Activated naive CD4-positive, alpha-beta T cell treated with anti-CD3 and anti-CD28 coated beads, Interleukin-2, amount 10 ng/mL, durations not matched to agents 7 days and 5 days (primary cell): Measurements from ENCODE around the gene CHTF8.
A peak's percentile ranks its signal among the peaks of the same experiment; 100 is the strongest.

Experiments used
- CTCF ChIA-PET: fragments of 350-600 bp; sonication (Branson Sonifier 250); formaldehyde crosslinking; loops from one replicate; lab custom pipeline; 2021; ENCODE audit warnings: antibody characterized with exemption; lab: Charles Lee
- DNase-seq: peaks from one replicate; pipeline ENCODE4 v3.0.0-alpha.2; 2020
- H3K27ac Mint-ChIP-seq: one replicate; pipeline ENCODE4 v1.8.0; 2021; ENCODE audit warnings: mild to moderate bottlenecking, moderate library complexity, mixed read lengths
- H3K27me3 Mint-ChIP-seq: one replicate; pipeline ENCODE4 v1.8.0; 2021; ENCODE audit warnings: mild to moderate bottlenecking, mixed read lengths
- H3K36me3 Mint-ChIP-seq: one replicate; pipeline ENCODE4 v1.8.0; 2021; ENCODE audit warnings: mixed read lengths
- H3K4me1 Mint-ChIP-seq: one replicate; pipeline ENCODE4 v1.8.0; 2021; ENCODE audit warnings: mixed read lengths
- H3K4me3 Mint-ChIP-seq: one replicate; pipeline ENCODE4 v1.8.0; 2021; ENCODE audit warnings: mild to moderate bottlenecking, moderate library complexity, mixed read lengths
- H3K9me3 Mint-ChIP-seq: one replicate; pipeline ENCODE4 v1.8.0; 2021; ENCODE audit warnings: mixed read lengths

The CHTF8 gene

DNA sequence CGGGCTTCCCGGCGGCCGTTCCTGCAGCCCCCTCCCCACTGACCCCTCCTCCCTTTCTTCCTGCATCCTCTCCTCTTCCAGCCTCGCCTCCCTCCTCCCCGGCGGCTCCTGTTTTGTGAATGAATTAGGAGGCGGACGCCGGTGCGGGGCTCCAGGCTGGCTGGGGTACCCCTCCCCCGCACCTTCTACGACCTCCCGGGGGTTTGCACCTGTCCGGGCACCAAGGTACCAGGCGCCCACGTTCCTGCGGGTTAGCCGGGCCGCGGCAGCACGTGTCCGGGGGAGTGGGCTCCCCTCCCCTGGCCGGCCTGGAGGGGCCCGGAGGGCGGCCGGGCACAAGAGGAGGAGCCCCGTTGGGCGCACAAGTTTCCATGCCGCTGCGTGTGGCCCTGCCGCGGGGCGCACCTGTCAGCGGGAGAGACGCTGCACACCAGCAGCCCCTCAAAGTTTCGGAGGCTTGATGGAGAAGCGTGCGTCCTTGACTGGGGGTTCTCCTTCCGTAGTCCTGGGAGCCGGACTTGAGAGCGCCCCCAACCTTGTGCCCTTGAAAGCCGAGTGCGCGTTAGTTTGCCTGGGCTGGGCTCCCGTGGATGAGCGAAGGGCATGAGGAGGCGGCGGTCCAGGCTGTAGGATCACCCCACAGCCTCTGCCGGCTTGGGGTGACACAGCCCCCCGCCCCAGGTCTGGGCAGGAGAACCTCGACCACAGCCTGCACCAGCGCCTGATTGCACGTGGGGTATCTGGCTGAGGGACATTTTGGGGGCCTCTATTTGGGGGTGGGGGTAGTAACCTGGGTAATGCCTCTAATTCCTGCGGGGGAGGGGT, 25.7 kb downstream of the CHTF8 start:
- H3K27ac Mint-ChIP-seq = no peak overlapping the region
- H3K27me3 Mint-ChIP-seq = peaks cover 75% of the 10 kb centered on the region
- CTCF ChIA-PET = interaction anchor here (0.5 to 1.5 kb wide), 4 partner anchors 12 to 257 kb away, joined by 3 to 7 read pairs (median 4); no protein-coding TSS in a partner anchor
- H3K4me1 Mint-ChIP-seq = peaks cover 20% of the 10 kb centered on the region
- peak overlapping the region; percentile 52 for H3K4me3 Mint-ChIP-seq
- no peaks in the 10 kb centered on the region for H3K9me3 Mint-ChIP-seq
- peak; percentile 31 for DNase-seq
- H3K36me3 Mint-ChIP-seq = peaks cover 4% of the 10 kb centered on the region

DNA sequence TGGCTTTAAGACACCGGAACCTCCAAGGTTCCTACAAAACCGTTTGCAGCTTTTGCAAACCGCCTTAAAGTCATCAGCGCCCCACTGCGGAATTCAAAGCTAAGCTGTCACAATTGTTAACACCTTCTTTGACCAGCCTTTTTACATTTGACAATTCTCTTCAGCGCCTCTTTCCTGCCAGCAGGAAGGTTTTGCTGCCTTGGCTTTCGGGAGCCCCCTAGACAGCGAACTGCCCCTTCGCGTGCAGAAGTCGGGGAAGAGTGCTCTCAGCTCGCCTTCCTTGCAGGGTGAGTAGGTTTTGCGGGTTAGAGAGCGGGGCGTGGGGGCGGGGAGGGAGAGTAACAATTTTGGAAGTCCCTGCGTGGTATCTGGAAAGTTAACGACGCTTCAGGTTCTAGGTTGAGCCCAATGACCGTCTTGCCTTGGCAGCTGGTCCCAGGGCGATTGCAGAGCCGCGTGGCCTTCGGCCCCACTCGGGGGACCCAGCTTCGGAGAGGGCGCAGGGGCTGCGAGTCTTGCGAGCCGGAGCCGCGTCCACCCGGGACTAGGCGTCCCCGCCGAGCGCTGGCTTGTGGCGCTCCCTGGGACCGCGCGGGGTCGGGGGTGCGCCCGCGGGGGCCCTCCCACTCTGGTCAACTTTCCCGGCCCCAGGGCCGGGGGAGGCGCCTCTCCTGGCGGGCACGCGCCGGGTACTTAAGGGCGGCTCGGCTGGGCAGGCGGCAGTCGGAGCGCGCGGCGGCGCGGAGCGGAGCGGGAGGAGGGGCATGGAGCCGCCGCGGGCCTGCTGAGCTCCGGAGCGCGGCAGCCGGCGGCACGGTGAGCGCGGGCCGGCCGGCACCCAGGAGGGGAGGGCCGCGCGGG, 26.7 kb downstream of the CHTF8 start, which contains the start of gene HAS3:
HAS3 (plus strand) TSS at position 153 of the 861 bp plus-strand sequence. CDS start 3,743 bp downstream, outside the sequence.
- Mint-ChIP-seq H3K4me3 (peak within 1 kb of the TSS; percentile 81), H3K27me3 (peaks cover 79% of the 10 kb centered on the region), H3K27ac (no peak within 1 kb of the TSS), H3K4me1 (peaks cover 20% of the 10 kb centered on the region), H3K36me3 (peaks cover 3% of the 10 kb centered on the region), H3K9me3 (no peaks in the 10 kb centered on the region)
- CTCF ChIA-PET = interaction anchor here (1.0 to 1.7 kb wide), 9 partner anchors 8 to 578 kb away, joined by 3 to 12 read pairs (median 3); no protein-coding TSS in a partner anchor
- peak; percentile 57 for DNase-seq

- Mint-ChIP-seq H3K4me3 (no peak overlapping the region), H3K27me3 (peaks cover 45% of the 10 kb centered on the region), H3K9me3 (no peaks in the 10 kb centered on the region), H3K4me1 (peaks cover 1% of the 10 kb centered on the region), H3K27ac (no peak overlapping the region), H3K36me3 (no peaks in the 10 kb centered on the region)
- CTCF ChIA-PET = interaction anchor here (1.1 to 1.2 kb wide), 2 partner anchors 11 to 14 kb away, joined by 3 read pairs; no protein-coding TSS in a partner anchor
- DNase-seq = no peak
These were observed 32.2 kb downstream of the CHTF8 start for GRCh38 chr16:69100071-69100691.

- no peak for DNase-seq
- CTCF ChIA-PET = no interaction called here
- H3K9me3 Mint-ChIP-seq = no peaks in the 10 kb centered on the region
- H3K27me3 Mint-ChIP-seq = peaks cover 2% of the 10 kb centered on the region
- H3K27ac Mint-ChIP-seq = no peak overlapping the region
- no peak overlapping the region for H3K4me3 Mint-ChIP-seq
- H3K4me1 Mint-ChIP-seq = no peaks in the 10 kb centered on the region
- H3K36me3 Mint-ChIP-seq = no peaks in the 10 kb centered on the region
These were observed 37.2 kb downstream of the CHTF8 start for GRCh38 chr16:69095193-69095592.

GRCh38 chr16:69094501-69094900, 37.9 kb downstream of the CHTF8 start:
- Mint-ChIP-seq H3K4me1 (no peaks in the 10 kb centered on the region), H3K27ac (no peak overlapping the region), H3K36me3 (no peaks in the 10 kb centered on the region), H3K27me3 (no peaks in the 10 kb centered on the region), H3K4me3 (no peak overlapping the region), H3K9me3 (no peaks in the 10 kb centered on the region)
- DNase-seq = no peak
- CTCF ChIA-PET = interaction anchor here (0.9 kb wide), 1 partner anchor 20 kb away, joined by 3 read pairs; no protein-coding TSS in a partner anchor

- Mint-ChIP-seq H3K36me3 (no peaks in the 10 kb centered on the region), H3K27ac (no peak overlapping the region), H3K4me1 (no peaks in the 10 kb centered on the region), H3K27me3 (no peaks in the 10 kb centered on the region), H3K4me3 (no peak overlapping the region), H3K9me3 (no peaks in the 10 kb centered on the region)
- DNase-seq = no peak
- CTCF ChIA-PET = interaction anchor here (0.9 to 1.9 kb wide), 2 partner anchors 10 to 20 kb away, joined by 3 to 5 read pairs; no protein-coding TSS in a partner anchor
These were observed 38.4 kb downstream of the CHTF8 start for GRCh38 chr16:69093974-69094373.

DNA sequence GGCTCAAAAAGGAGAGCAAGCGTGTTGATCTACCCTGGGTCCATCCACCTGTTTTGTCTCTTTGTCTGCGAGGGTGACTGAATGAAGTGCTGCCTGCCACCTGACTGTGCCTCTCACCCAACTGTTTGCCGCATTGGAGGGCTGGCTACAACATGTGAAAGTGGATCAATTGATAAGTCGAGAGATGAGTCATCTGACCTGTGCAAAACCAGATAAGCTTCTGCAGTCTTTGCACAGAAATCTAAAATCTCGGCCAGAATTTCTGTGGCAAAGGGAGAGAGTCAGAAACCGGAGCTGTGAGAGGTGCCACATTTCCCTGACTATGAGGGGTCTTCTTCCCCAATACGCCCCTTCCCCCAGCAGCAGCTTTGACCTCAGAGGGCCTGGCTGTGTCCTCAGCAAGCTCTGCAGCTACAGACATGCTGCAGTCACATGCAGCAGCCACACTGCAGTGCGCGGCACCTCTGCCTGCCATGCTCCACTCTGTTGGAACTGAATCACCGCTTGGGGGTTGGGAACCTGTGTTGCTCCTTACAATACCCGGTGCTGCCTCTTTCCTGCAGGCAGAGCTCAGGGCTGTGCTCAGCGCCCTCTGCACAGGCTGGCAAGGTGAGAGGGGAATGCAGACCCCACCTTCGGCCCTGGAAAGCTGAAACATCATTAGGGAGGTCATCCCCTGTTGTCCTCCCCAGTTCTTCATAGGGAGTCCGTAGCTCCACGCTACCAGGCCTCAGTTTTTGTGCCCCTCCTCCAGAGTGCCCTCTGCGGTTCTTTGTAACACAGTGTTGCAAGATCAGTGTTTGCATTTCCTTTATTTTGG, 43.1 kb downstream of the CHTF8 start:
- H3K4me1 Mint-ChIP-seq = no peaks in the 10 kb centered on the region
- H3K27ac Mint-ChIP-seq = no peak overlapping the region
- H3K9me3 Mint-ChIP-seq = no peaks in the 10 kb centered on the region
- CTCF ChIA-PET = interaction anchor here (0.6 to 1.6 kb wide), 2 partner anchors 35 to 1503 kb away, joined by 3 to 8 read pairs; no protein-coding TSS in a partner anchor
- peaks cover 4% of the 10 kb centered on the region for H3K36me3 Mint-ChIP-seq
- no peaks in the 10 kb centered on the region for H3K27me3 Mint-ChIP-seq
- DNase-seq = peak; percentile 23
- H3K4me3 Mint-ChIP-seq = no peak overlapping the region

DNA sequence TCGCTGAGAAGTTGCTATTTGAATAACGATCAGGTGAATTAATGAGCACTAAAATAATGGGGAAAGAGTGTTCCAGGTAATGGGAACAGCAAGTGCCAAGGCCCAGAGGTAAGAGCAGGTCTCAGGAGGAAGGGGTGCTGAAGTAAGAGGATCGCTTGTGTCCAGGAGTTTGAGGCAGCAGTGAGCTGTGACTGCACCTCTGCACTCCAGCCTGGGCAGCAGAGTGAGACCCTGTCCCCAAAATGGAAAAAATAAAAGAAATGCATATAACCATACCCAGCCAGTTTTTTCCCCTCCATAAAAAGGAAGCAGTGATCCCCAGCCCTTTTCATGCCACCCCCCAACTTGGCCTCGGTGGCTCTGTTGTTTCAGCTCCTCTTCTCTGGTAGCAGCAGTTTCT, 43.7 kb downstream of the CHTF8 start:
- peaks cover 6% of the 10 kb centered on the region for H3K36me3 Mint-ChIP-seq
- H3K4me1 Mint-ChIP-seq = no peaks in the 10 kb centered on the region
- H3K27me3 Mint-ChIP-seq = no peaks in the 10 kb centered on the region
- CTCF ChIA-PET = interaction anchor here (0.6 to 1.6 kb wide), 2 partner anchors 35 to 1502 kb away, joined by 3 to 8 read pairs; no protein-coding TSS in a partner anchor
- no peak for DNase-seq
- no peak overlapping the region for H3K27ac Mint-ChIP-seq
- no peak overlapping the region for H3K4me3 Mint-ChIP-seq
- no peaks in the 10 kb centered on the region for H3K9me3 Mint-ChIP-seq

- H3K27me3 Mint-ChIP-seq = no peaks in the 10 kb centered on the region
- peak overlapping the region; percentile 51 for H3K27ac Mint-ChIP-seq
- no peaks in the 10 kb centered on the region for H3K9me3 Mint-ChIP-seq
- CTCF ChIA-PET = no interaction called here
- no peak for DNase-seq
- H3K36me3 Mint-ChIP-seq = peaks cover 7% of the 10 kb centered on the region
- H3K4me1 Mint-ChIP-seq = no peaks in the 10 kb centered on the region
- H3K4me3 Mint-ChIP-seq = no peak overlapping the region
These were observed 45.2 kb downstream of the CHTF8 start for GRCh38 chr16:69087161-69087581.

DNA sequence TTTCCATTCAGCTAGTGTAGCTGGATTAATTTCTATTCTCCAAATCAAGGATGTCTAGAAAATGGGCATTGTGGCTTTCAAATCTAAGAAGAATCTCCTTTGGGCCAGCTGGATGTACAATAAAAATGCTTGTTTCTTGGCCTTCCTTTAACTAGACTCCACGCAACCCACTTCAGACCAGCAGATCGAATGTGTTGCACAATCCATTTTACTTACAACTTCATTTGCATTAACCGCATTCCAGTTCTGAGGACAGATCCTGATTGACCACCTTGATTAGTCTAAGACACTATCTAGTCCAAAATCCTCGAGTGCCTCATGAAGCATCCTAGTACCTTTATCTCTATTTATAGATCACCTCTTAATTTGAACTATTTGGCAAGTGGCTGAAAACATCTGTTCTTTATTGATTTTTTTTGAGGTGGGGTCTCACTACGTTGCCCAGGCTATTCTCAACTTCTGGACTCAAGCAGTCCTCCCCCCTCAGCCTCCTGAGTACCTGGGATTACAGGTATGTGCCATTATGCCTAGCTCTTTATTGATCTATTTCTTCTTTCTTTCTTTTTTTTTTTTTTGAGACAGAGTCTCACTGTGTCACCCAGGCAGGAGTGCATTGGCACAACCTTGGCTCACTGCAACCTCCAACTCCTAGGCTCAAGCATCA, 47.2 kb downstream of the CHTF8 start:
- Mint-ChIP-seq H3K27ac (no peak overlapping the region), H3K4me1 (no peaks in the 10 kb centered on the region), H3K4me3 (no peak overlapping the region), H3K27me3 (no peaks in the 10 kb centered on the region), H3K36me3 (peaks cover 7% of the 10 kb centered on the region), H3K9me3 (no peaks in the 10 kb centered on the region)
- no peak for DNase-seq
- CTCF ChIA-PET = interaction anchor here (0.6 to 1.7 kb wide), 3 partner anchors 8 to 28 kb away, joined by 3 to 5 read pairs (median 3); no protein-coding TSS in a partner anchor

DNA sequence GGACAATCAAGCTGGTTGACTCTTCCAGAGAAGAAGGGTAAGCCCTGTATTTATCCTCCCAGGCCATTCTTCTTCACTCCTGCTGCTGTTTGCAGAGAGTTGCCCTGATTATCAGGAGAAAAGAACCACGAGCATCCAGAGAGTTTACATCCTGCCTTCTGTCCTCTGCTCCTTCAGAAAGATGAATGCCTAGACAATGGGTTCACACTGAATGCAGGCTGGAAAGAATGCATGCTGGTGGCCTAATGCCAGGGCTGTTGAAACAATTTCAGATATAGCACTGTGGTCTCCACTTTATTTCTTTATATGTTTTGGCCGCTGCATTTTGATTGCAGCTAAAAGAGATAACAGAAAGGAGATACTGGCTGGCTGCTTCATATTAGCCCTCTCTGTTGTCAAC, 48.1 kb downstream of the CHTF8 start:
- CTCF ChIA-PET = interaction anchor here (1.7 kb wide), 1 partner anchor 9 kb away, joined by 5 read pairs; no protein-coding TSS in a partner anchor
- DNase-seq = no peak
- no peaks in the 10 kb centered on the region for H3K9me3 Mint-ChIP-seq
- no peaks in the 10 kb centered on the region for H3K4me1 Mint-ChIP-seq
- no peaks in the 10 kb centered on the region for H3K27me3 Mint-ChIP-seq
- H3K36me3 Mint-ChIP-seq = peaks cover 7% of the 10 kb centered on the region
- no peak overlapping the region for H3K27ac Mint-ChIP-seq
- H3K4me3 Mint-ChIP-seq = no peak overlapping the region

DNA sequence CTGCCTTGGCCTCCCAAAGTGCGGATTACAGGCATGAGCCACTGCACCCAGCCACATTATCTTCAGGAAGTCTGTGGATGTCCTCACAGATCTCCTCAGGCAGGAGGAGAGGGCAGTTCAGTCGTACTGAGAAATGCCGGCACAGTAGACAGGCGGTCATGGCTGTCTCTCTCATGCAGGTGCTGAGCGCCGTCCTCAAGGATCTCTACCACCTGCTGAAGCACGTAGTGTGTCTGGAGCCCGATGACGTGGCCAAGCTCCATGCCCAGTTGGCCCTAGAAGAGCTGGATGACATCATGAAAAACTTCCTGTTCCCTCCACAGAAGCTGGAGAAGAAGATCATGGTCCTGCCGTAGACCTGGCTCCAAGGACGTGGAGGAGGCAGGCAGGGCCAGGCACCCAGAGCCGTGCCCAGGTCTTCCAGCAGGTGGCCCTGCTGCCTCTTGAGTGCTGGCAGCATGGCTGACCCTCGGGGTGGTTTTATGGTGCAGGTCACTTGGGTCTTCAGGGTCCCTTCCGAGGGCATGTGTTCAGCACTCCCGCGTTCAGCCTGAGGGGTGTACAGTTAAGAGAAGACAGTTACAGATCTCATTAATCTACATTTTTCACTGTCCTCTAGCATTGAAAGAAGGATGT, 49.0 kb downstream of the CHTF8 start:
- CTCF ChIA-PET = interaction anchor here (1.7 kb wide), 1 partner anchor 10 kb away, joined by 5 read pairs; no protein-coding TSS in a partner anchor
- H3K9me3 Mint-ChIP-seq = no peaks in the 10 kb centered on the region
- no peak overlapping the region for H3K27ac Mint-ChIP-seq
- no peaks in the 10 kb centered on the region for H3K4me1 Mint-ChIP-seq
- peaks cover 7% of the 10 kb centered on the region for H3K36me3 Mint-ChIP-seq
- no peak overlapping the region for H3K4me3 Mint-ChIP-seq
- H3K27me3 Mint-ChIP-seq = no peaks in the 10 kb centered on the region
- no peak for DNase-seq
